Measurements from ENCODE around the gene RGL3. TPM values are rescaled to one million over a fixed set of nuclear protein-coding genes. Genes with fewer than 3 reads are reported as not detected.
"Not testable (repeated sequence)": the region's sequence is repeated elsewhere in the genome, so short reads cannot be mapped to it uniquely, and the experiment has no call there.

Gene RGL3
- total RNA-seq, 1 donor from 2014 or later = 3.6 TPM

GRCh38 chr19:11434703-11435056 lies 15.6 kb upstream of the RGL3 start:
- H3K9ac ChIP-seq (ENCODE audit: low read length) = peak overlapping the region; percentile 71
- FAIRE-seq = no peak

GRCh38 chr19:11433526-11433925 lies 14.4 kb upstream of the RGL3 start:
- not testable (repeated sequence) for H3K4me3 Mint-ChIP-seq (ENCODE audit: unreplicated experiment); H3K4me2 ChIP-seq (ENCODE audit: low read length); DNase-seq (ENCODE audit: low read depth); H3K9me3 ChIP-seq (ENCODE audit: insufficient read depth, low read depth, low read length); H3K9me3 Mint-ChIP-seq (ENCODE audit: unreplicated experiment); H3K9ac ChIP-seq (ENCODE audit: low read length); H3K27me3 Mint-ChIP-seq (ENCODE audit: low read depth, unreplicated experiment); H3K27ac ChIP-seq (ENCODE audit: low read depth, low read length); H3K4me1 Mint-ChIP-seq (ENCODE audit: low read depth, unreplicated experiment); H3K27me3 ChIP-seq (ENCODE audit: insufficient read depth, low read length); FAIRE-seq; H3K27ac Mint-ChIP-seq (ENCODE audit: unreplicated experiment); H3K36me3 ChIP-seq (ENCODE audit: insufficient read depth, low read length); H3K36me3 Mint-ChIP-seq (ENCODE audit: low read depth, unreplicated experiment); H3K4me3 ChIP-seq (ENCODE audit: insufficient read depth, low read depth, low read length); H2AFZ ChIP-seq (ENCODE audit: low read depth, low read length)
- H3K4me1 ChIP-seq (ENCODE audit: insufficient read depth, low read length) = peaks cover 14% of the 10 kb centered on the region
- H3K79me2 ChIP-seq (ENCODE audit: insufficient read depth, low read length) = peaks cover 20% of the 10 kb centered on the region
- H4K20me1 ChIP-seq (ENCODE audit: insufficient read depth, low read length) = peaks cover 13% of the 10 kb centered on the region

More at GRCh38 chr19:11434703-11435056, 15.6 kb upstream of the RGL3 start:
- Mint-ChIP-seq H3K4me1 (ENCODE audit: low read depth, unreplicated experiment) (peaks cover 3% of the 10 kb centered on the region), H3K27me3 (ENCODE audit: low read depth, unreplicated experiment) (peaks cover 2% of the 10 kb centered on the region), H3K4me3 (ENCODE audit: unreplicated experiment) (peak overlapping the region; percentile 100), H3K36me3 (ENCODE audit: low read depth, unreplicated experiment) (peaks cover 4% of the 10 kb centered on the region), H3K9me3 (ENCODE audit: unreplicated experiment) (no peaks in the 10 kb centered on the region), H3K27ac (ENCODE audit: unreplicated experiment) (peak overlapping the region; percentile 99)
- H3K4me3 ChIP-seq (ENCODE audit: insufficient read depth, low read depth, low read length) = peak overlapping the region; percentile 59
- peak overlapping the region; percentile 94 for H3K4me2 ChIP-seq (ENCODE audit: low read length)
- H3K27me3 ChIP-seq (ENCODE audit: insufficient read depth, low read length) = no peaks in the 10 kb centered on the region
- H3K9me3 ChIP-seq (ENCODE audit: insufficient read depth, low read depth, low read length) = no peaks in the 10 kb centered on the region
- H3K36me3 ChIP-seq (ENCODE audit: insufficient read depth, low read length) = peaks cover 9% of the 10 kb centered on the region
- H3K79me2 ChIP-seq (ENCODE audit: insufficient read depth, low read length) = peaks cover 20% of the 10 kb centered on the region
- peaks cover 14% of the 10 kb centered on the region for H3K4me1 ChIP-seq (ENCODE audit: insufficient read depth, low read length)
- H2AFZ ChIP-seq (ENCODE audit: low read depth, low read length) = peak overlapping the region; percentile 99
- TF ChIP-seq EZH2 (IDR thresholded peaks at IDR 0.05; ENCODE audit: insufficient read depth, low read length) = no peak
- TF ChIP-seq, protein P1, sequence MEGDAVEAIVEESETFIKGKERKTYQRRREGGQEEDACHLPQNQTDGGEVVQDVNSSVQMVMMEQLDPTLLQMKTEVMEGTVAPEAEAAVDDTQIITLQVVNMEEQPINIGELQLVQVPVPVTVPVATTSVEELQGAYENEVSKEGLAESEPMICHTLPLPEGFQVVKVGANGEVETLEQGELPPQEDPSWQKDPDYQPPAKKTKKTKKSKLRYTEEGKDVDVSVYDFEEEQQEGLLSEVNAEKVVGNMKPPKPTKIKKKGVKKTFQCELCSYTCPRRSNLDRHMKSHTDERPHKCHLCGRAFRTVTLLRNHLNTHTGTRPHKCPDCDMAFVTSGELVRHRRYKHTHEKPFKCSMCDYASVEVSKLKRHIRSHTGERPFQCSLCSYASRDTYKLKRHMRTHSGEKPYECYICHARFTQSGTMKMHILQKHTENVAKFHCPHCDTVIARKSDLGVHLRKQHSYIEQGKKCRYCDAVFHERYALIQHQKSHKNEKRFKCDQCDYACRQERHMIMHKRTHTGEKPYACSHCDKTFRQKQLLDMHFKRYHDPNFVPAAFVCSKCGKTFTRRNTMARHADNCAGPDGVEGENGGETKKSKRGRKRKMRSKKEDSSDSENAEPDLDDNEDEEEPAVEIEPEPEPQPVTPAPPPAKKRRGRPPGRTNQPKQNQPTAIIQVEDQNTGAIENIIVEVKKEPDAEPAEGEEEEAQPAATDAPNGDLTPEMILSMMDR (IDR thresholded peaks at IDR 0.05; ENCODE audit: insufficient read depth, low read depth, low read length) = no peak
- no peak for DNase-seq (ENCODE audit: low read depth)
- H3K27ac ChIP-seq (ENCODE audit: low read depth, low read length) = peak overlapping the region; percentile 26
- peaks cover 13% of the 10 kb centered on the region for H4K20me1 ChIP-seq (ENCODE audit: insufficient read depth, low read length)

DNA sequence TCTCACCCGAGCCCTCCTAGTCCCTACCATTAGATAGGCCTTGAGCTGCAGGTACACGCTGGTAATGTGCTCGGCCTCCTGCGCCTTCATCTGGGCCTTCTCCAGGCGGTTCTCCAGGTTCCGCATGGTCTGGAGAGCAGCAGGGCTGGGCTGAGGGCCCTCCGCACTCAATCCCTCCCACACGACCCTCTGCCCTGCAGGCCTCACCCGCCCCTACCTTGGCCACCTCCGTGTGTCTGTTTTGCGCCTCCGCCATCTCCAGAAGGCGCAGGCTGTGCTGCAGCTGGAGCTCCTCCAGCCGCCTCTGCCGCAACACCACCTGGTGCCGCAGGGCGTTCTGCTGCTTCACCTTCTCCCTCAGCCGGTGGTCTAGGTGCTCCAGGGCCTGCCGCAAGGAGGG lies 7.5 kb upstream of the RGL3 start:
- Mint-ChIP-seq H3K36me3 (ENCODE audit: low read depth, unreplicated experiment) (no peaks in the 10 kb centered on the region), H3K9me3 (ENCODE audit: unreplicated experiment) (peaks cover 3% of the 10 kb centered on the region), H3K27me3 (ENCODE audit: low read depth, unreplicated experiment) (peaks cover 19% of the 10 kb centered on the region), H3K27ac (ENCODE audit: unreplicated experiment) (no peak overlapping the region), H3K4me3 (ENCODE audit: unreplicated experiment) (no peak overlapping the region), H3K4me1 (ENCODE audit: low read depth, unreplicated experiment) (no peaks in the 10 kb centered on the region)
- no peak overlapping the region for H3K27ac ChIP-seq (ENCODE audit: low read depth, low read length)
- H4K20me1 ChIP-seq (ENCODE audit: insufficient read depth, low read length) = no peaks in the 10 kb centered on the region
- no peak for FAIRE-seq
- no peak overlapping the region for H3K4me2 ChIP-seq (ENCODE audit: low read length)
- no peaks in the 10 kb centered on the region for H3K79me2 ChIP-seq (ENCODE audit: insufficient read depth, low read length)
- H3K4me1 ChIP-seq (ENCODE audit: insufficient read depth, low read length) = no peaks in the 10 kb centered on the region
- H2AFZ ChIP-seq (ENCODE audit: low read depth, low read length) = no peak overlapping the region
- peaks cover 22% of the 10 kb centered on the region for H3K27me3 ChIP-seq (ENCODE audit: insufficient read depth, low read length)
- H3K9ac ChIP-seq (ENCODE audit: low read length) = no peak overlapping the region
- no peak for DNase-seq (ENCODE audit: low read depth)
- H3K9me3 ChIP-seq (ENCODE audit: insufficient read depth, low read depth, low read length) = no peaks in the 10 kb centered on the region
- no peak overlapping the region for H3K4me3 ChIP-seq (ENCODE audit: insufficient read depth, low read depth, low read length)
- no peaks in the 10 kb centered on the region for H3K36me3 ChIP-seq (ENCODE audit: insufficient read depth, low read length)
- TF ChIP-seq, protein P1 (IDR thresholded peaks at IDR 0.05; ENCODE audit: insufficient read depth, low read depth, low read length) = no peak
- no peak for TF ChIP-seq EZH2 (IDR thresholded peaks at IDR 0.05; ENCODE audit: insufficient read depth, low read length)

Data from astrocyte (in vitro differentiated cells and primary cell).